Stomach smooth muscle (tissue), 2 donors: Measurements from ENCODE around the gene BTNL2.
A peak's percentile ranks its signal among the peaks of the same experiment; 100 is the strongest.
"Not testable (repeated sequence)": the region's sequence is repeated elsewhere in the genome, so short reads cannot be mapped to it uniquely, and the experiment has no call there.

Experiments used
- H3K27ac ChIP-seq: one replicate; pipeline ENCODE4 v1.7.0; 2013; ENCODE audit warnings: mild to moderate bottlenecking, low read length, inconsistent platforms
- H3K27me3 ChIP-seq, 2 donors: one replicate each; pipeline ENCODE4 v1.7.0; 2013; ENCODE audit warnings: low read length in 2 of 2; ENCODE audit not compliant: insufficient read depth in 2 of 2, control insufficient read depth in 1 of 2
- H3K36me3 ChIP-seq, 2 donors: one replicate each; pipeline ENCODE4 v1.7.0; 2013; ENCODE audit warnings: low read length in 2 of 2; ENCODE audit not compliant: control insufficient read depth in 2 of 2, insufficient read depth in 2 of 2
- H3K4me1 ChIP-seq: one replicate; pipeline ENCODE4 v1.7.0; 2013; ENCODE audit warnings: low read length; ENCODE audit not compliant: control insufficient read depth, insufficient read depth
- H3K4me3 ChIP-seq, 2 donors: one replicate each; pipeline ENCODE4 v1.7.0; 2013; ENCODE audit warnings: low read length in 2 of 2
- H3K9ac ChIP-seq, 2 donors: one replicate each; pipeline ENCODE4 v1.7.0; 2013; ENCODE audit warnings: low read length in 2 of 2, mild to moderate bottlenecking in 1 of 2
- H3K9me3 ChIP-seq, 2 donors: one replicate each; pipeline ENCODE4 v1.7.0; 2013; ENCODE audit warnings: low read length in 2 of 2; ENCODE audit not compliant: control insufficient read depth in 2 of 2
- donor health status: healthy.
- donor health status: Pancreatic carcinoma.

BTNL2 gene

GRCh38 chr6:32436995-32437836 is 30.2 kb upstream of the BTNL2 start:
- H3K4me1 ChIP-seq: no peaks in the 10 kb centered on the region
- no peak overlapping the region for H3K9ac ChIP-seq
- H3K27ac ChIP-seq: no peak overlapping the region
- no peaks in the 10 kb centered on the region for H3K9me3 ChIP-seq
- no peak overlapping the region for H3K4me3 ChIP-seq
- H3K36me3 ChIP-seq: no peaks in the 10 kb centered on the region
- peaks cover 0 to 2% of the 10 kb centered on the region in 2 donors for H3K27me3 ChIP-seq

DNA sequence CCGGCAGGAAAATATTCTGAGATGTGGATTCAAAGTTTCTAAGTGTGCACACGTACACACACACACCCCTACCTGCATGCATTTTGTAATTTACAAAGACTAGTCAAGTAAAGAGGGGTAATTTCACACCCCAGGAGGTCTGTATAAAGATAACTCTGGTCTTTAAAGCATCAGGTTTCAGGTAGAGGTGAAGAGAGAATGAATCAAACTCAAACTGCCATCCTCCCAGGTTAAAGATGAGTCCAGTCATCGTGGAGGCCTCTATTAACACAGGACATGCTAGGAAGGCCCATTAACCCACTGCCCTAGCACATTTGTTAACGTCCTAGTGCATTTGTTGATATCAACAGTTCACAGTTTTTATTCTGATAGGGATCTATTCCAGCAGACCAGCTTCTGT is 29.2 kb upstream of the BTNL2 start:
- Histone ChIP-seq H3K27ac (no peak overlapping the region), H3K4me3 (no peak overlapping the region), H3K36me3 (no peaks in the 10 kb centered on the region), H3K4me1 (no peaks in the 10 kb centered on the region), H3K9me3 (no peaks in the 10 kb centered on the region), H3K9ac (no peak overlapping the region), H3K27me3 (peaks cover 2 to 3% of the 10 kb centered on the region in 2 donors)

DNA sequence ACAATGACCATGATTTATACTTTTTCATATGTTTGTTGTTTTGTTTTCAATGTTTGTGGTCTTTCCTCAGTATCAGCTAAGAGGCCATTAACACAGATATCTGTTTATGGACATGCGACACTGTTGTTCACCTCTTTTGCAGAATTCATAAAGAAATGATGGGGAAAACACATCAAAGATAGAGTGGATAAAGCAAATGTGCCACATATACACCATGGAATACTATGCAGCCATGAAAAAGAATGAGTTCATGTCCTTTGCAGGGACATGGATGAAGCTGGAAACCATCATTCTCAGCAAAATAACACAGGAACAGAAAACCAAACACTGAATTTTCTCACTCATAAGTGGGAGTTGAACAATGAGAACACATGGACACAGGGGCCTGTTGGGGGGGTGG is 27.0 kb upstream of the BTNL2 start:
- H3K27me3 ChIP-seq, H3K4me1 ChIP-seq, H3K36me3 ChIP-seq, H3K9ac ChIP-seq, H3K9me3 ChIP-seq, H3K4me3 ChIP-seq, H3K27ac ChIP-seq: not testable (repeated sequence)

DNA sequence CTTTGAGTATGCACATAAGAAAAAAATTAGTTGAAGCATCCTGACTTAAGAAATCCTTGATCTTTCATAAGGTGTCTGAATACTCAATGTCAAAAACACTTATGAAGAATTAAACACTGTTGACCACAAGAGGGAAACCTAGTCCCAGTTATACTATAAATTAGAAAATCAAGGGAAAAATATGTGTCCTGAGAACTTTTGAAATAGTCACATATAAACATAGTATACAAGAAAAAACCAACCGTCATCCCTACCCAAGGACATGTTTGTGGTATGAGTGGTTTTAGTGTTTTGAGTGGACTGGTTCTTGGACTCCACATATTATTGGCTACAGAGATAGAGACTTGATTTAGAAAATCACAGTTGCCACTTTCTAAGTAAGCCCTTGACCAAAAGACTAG is 25.1 kb upstream of the BTNL2 start:
- no peak overlapping the region for H3K27ac ChIP-seq
- no peak overlapping the region for H3K9ac ChIP-seq
- H3K4me3 ChIP-seq: no peak overlapping the region
- no peaks in the 10 kb centered on the region for H3K36me3 ChIP-seq
- no peaks in the 10 kb centered on the region for H3K9me3 ChIP-seq
- peaks cover 4 to 10% of the 10 kb centered on the region in 2 donors for H3K27me3 ChIP-seq
- no peaks in the 10 kb centered on the region for H3K4me1 ChIP-seq

GRCh38 chr6:32431142-32431541 is 24.2 kb upstream of the BTNL2 start:
- Histone ChIP-seq H3K4me1 (no peaks in the 10 kb centered on the region), H3K27me3 (peaks cover 4 to 10% of the 10 kb centered on the region in 2 donors), H3K27ac (no peak overlapping the region), H3K36me3 (no peaks in the 10 kb centered on the region), H3K9ac (no peak overlapping the region), H3K9me3 (no peaks in the 10 kb centered on the region), H3K4me3 (no peak overlapping the region)

- H3K4me1 ChIP-seq: no peaks in the 10 kb centered on the region
- peaks cover 4 to 10% of the 10 kb centered on the region in 2 donors for H3K27me3 ChIP-seq
- H3K9ac ChIP-seq: no peak overlapping the region
- no peaks in the 10 kb centered on the region for H3K36me3 ChIP-seq
- H3K4me3 ChIP-seq: no peak overlapping the region
- H3K9me3 ChIP-seq: no peaks in the 10 kb centered on the region
- H3K27ac ChIP-seq: no peak overlapping the region
These were observed 23.2 kb upstream of the BTNL2 start for GRCh38 chr6:32430179-32430578.

DNA sequence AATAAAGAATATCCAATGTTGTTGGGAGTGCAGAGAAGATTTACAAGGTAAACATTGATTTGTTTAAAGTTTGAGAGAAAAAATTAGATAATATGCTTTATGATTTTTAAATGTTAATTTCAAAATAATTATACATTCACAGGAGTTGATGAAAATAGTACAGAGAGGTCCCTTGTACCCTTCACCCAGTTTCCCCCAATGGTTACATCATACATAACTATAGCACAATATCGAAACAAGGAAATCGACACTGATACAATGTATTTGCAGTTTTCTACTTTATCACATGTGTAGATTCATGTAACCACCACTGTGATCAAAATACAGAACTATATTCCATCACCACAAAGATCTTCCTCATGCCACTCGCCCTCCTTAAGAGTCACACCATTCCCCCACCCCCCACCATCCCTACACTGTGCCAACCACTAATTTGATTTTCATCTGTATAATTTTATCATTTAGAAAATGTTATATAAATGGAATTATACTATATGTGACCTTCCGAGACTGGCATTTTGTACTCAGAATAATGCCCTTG is 21.0 kb upstream of the BTNL2 start:
- H3K9ac ChIP-seq: no peak overlapping the region
- H3K9me3 ChIP-seq: no peaks in the 10 kb centered on the region
- H3K27ac ChIP-seq: no peak overlapping the region
- H3K4me1 ChIP-seq: no peaks in the 10 kb centered on the region
- H3K36me3 ChIP-seq: no peaks in the 10 kb centered on the region
- H3K27me3 ChIP-seq: peaks cover 4 to 10% of the 10 kb centered on the region in 2 donors
- no peak overlapping the region for H3K4me3 ChIP-seq

GRCh38 chr6:32427218-32427617 is 20.2 kb upstream of the BTNL2 start:
- no peak overlapping the region for H3K27ac ChIP-seq
- no peak overlapping the region for H3K9ac ChIP-seq
- no peaks in the 10 kb centered on the region for H3K4me1 ChIP-seq
- H3K9me3 ChIP-seq: no peaks in the 10 kb centered on the region
- H3K4me3 ChIP-seq: no peak overlapping the region
- H3K36me3 ChIP-seq: no peaks in the 10 kb centered on the region
- H3K27me3 ChIP-seq: peaks cover 4 to 10% of the 10 kb centered on the region in 2 donors

DNA sequence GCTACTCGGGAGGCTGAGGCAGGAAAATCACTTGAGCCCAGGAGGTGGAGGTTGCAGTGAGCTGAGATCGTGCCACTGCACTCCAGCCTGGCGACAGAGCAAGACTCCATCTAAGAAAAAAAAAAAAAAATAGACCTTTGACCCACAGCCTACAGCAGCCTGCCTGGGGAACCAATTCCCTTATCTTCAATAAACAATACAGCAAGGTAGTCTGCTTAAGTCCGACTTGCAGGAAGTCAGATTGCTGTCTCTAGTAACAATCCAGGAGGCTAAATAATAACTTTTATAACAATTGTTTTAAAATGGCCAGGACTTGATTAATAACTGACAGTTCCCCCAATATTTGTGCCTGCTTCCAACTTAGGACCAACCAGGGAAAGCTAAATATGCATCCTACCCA is 19.4 kb upstream of the BTNL2 start:
- Histone ChIP-seq H3K27ac (no peak overlapping the region), H3K9me3 (no peaks in the 10 kb centered on the region), H3K9ac (no peak overlapping the region), H3K4me1 (no peaks in the 10 kb centered on the region), H3K4me3 (no peak overlapping the region), H3K27me3 (peaks cover 3 to 10% of the 10 kb centered on the region in 2 donors), H3K36me3 (no peaks in the 10 kb centered on the region)

DNA sequence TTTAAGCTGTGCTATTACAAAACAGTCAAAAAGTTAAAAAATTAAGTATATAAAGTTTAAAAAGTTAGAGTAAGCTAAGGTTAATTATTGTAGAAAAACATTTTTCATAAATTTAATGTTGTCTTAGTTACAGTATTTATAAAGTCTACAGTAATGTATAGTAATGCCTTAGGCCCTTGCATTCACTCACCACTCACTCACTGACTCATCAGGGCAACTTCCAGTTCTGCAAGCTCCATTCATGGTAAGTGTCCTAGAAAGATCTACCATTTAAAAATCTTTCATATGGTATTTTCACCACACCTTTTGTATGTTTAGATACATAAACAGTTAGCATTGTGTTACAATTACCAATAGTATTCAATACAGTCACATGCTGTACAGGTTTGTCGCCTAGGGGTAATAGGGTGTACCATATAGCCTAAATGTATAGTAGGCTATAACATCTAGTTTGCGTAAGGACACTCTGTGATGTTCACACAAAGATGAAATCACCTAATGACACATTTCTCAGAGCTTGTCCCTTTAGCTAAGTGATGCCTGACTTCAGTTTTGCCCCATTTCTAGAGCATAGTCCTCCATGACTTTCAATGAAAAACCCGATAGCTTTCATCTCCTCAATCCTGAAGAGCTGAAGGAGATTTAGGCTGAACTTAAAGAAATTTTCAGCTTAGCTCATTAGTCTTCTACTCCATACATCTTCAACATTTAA is 17.8 kb upstream of the BTNL2 start:
- no peak overlapping the region for H3K27ac ChIP-seq
- peaks cover 0 to 9% of the 10 kb centered on the region in 2 donors for H3K27me3 ChIP-seq
- no peaks in the 10 kb centered on the region for H3K4me1 ChIP-seq
- no peak overlapping the region for H3K9ac ChIP-seq
- H3K36me3 ChIP-seq: no peaks in the 10 kb centered on the region
- H3K4me3 ChIP-seq: no peak overlapping the region
- H3K9me3 ChIP-seq: no peaks in the 10 kb centered on the region

- no peak overlapping the region for H3K9ac ChIP-seq
- no peak overlapping the region for H3K27ac ChIP-seq
- peaks cover 24 to 28% of the 10 kb centered on the region in 2 donors for H3K27me3 ChIP-seq
- H3K9me3 ChIP-seq: no peaks in the 10 kb centered on the region
- H3K4me3 ChIP-seq: peak overlapping the region in 1 of 2 donors; percentile 41
- no peaks in the 10 kb centered on the region for H3K36me3 ChIP-seq
- no peaks in the 10 kb centered on the region for H3K4me1 ChIP-seq
These were observed 9.1 kb upstream of the BTNL2 start for GRCh38 chr6:32416036-32416435.
